Choroid plexus epithelial cell (primary cell): Measurements from ENCODE around the gene WFS1.

Experiments
- DNase-seq: peaks from one replicate; pipeline ENCODE4 v3.0.0-alpha.2; 2010; ENCODE audit warnings: low read depth
- H3K4me3 ChIP-seq: 2 replicates; pipeline ENCODE4 v1.5.1; 2011; ENCODE audit warnings: low read depth, mild to moderate bottlenecking, control low read depth, low read length, moderate library complexity
- CTCF ChIP-seq: conservative IDR thresholded peaks from 2 replicates; pipeline ENCODE4 v1.5.1; 2011; ENCODE audit warnings: low read depth, mild to moderate bottlenecking, control low read depth, inconsistent platforms, low read length, moderate library complexity

The WFS1 gene

GRCh38 chr4:6245246-6246169 lies 24.1 kb upstream of the WFS1 start:
- DNase-seq, result peak; percentile 11
- no peak for TF ChIP-seq CTCF
- peak overlapping the region; percentile 42 for H3K4me3 ChIP-seq

GRCh38 chr4:6246170-6246634 lies 23.4 kb upstream of the WFS1 start:
- no peak for TF ChIP-seq CTCF
- no peak for DNase-seq
- H3K4me3 ChIP-seq, result no peak overlapping the region

GRCh38 chr4:6248394-6248793 lies 21.3 kb upstream of the WFS1 start:
- TF ChIP-seq CTCF, result no peak
- H3K4me3 ChIP-seq, result no peak overlapping the region
- no peak for DNase-seq

- no peak overlapping the region for H3K4me3 ChIP-seq
- TF ChIP-seq CTCF, result peak; percentile 75
- DNase-seq, result peak; percentile 80
Observed at GRCh38 chr4:6250235-6250983, 19.2 kb upstream of the WFS1 start.

- no peak overlapping the region for H3K4me3 ChIP-seq
- no peak for DNase-seq
- no peak for TF ChIP-seq CTCF
Observed at GRCh38 chr4:6250984-6251295, 18.7 kb upstream of the WFS1 start.

GRCh38 chr4:6251365-6251764 lies 18.3 kb upstream of the WFS1 start:
- no peak for TF ChIP-seq CTCF
- no peak for DNase-seq
- no peak overlapping the region for H3K4me3 ChIP-seq
